H9 (cell line): ENCODE results near the gene ZC3H7B. TPM values are rescaled to one million over a fixed set of nuclear protein-coding genes. Genes with fewer than 3 reads are reported as not detected.

Source experiments
- DNase-seq: peaks from one replicate; pipeline ENCODE4 v3.0.0-alpha.2; 2017
- H2AFZ ChIP-seq: one replicate; pipeline ENCODE4 v1.6.1; 2013; ENCODE audit warnings: mild to moderate bottlenecking, low read length, control low read depth, moderate library complexity
- H2AK5ac ChIP-seq: 2 replicates; pipeline ENCODE4 v1.6.1; 2013; ENCODE audit warnings: low read length, control low read depth, mixed read lengths; ENCODE audit not compliant: insufficient read length
- H2BK120ac ChIP-seq: one replicate; pipeline ENCODE4 v1.6.1; 2013; ENCODE audit warnings: low read depth, mild to moderate bottlenecking, low read length, control low read depth, inconsistent platforms; ENCODE audit not compliant: poor library complexity, severe bottlenecking
- H2BK12ac ChIP-seq: 2 replicates; pipeline ENCODE4 v1.6.1; 2013; ENCODE audit warnings: low read length, control low read depth, mixed read lengths, low read depth; ENCODE audit not compliant: insufficient read length
- H2BK15ac ChIP-seq: 2 replicates; pipeline ENCODE4 v1.6.1; 2013; ENCODE audit warnings: low read depth, low read length, control low read depth
- H2BK20ac ChIP-seq: one replicate; pipeline ENCODE4 v1.6.1; 2013; ENCODE audit warnings: low read depth, mild to moderate bottlenecking, low read length, control low read depth, inconsistent platforms; ENCODE audit not compliant: poor library complexity, severe bottlenecking
- H2BK5ac ChIP-seq: 2 replicates; pipeline ENCODE4 v1.6.1; 2013; ENCODE audit warnings: low read length, control low read depth, mixed read lengths; ENCODE audit not compliant: insufficient read length
- H3K14ac ChIP-seq: 2 replicates; pipeline ENCODE4 v1.6.1; 2013; ENCODE audit warnings: low read length, control low read depth; ENCODE audit not compliant: insufficient read depth
- H3K18ac ChIP-seq: 2 replicates; pipeline ENCODE4 v1.6.1; 2013; ENCODE audit warnings: low read depth, mild to moderate bottlenecking, mixed read lengths, low read length, control low read depth; ENCODE audit not compliant: insufficient read length
- H3K23ac ChIP-seq: 2 replicates; pipeline ENCODE4 v1.6.1; 2013; ENCODE audit warnings: low read length, control low read depth, mixed read lengths, low read depth; ENCODE audit not compliant: insufficient read length
- H3K23me2 ChIP-seq: 2 replicates; pipeline ENCODE4 v1.6.1; 2013; ENCODE audit warnings: low read depth, mild to moderate bottlenecking, mixed read lengths, low read length, control low read depth; ENCODE audit not compliant: insufficient read length, poor library complexity, severe bottlenecking
- H3K27ac ChIP-seq: 2 replicates; pipeline ENCODE4 v1.5.1; 2013; ENCODE audit warnings: low read length, control low read depth, mixed read lengths, low read depth; ENCODE audit not compliant: insufficient read length
- H3K27me3 ChIP-seq: 2 replicates; pipeline ENCODE4 v1.6.1; 2013; ENCODE audit warnings: low read length, control low read depth, inconsistent platforms; ENCODE audit not compliant: insufficient read depth
- H3K4ac ChIP-seq: 2 replicates; pipeline ENCODE4 v1.6.1; 2013; ENCODE audit warnings: low read depth, mild to moderate bottlenecking, control low read depth, inconsistent platforms, low read length, moderate library complexity
- H3K4me1 ChIP-seq: 2 replicates; pipeline ENCODE4 v1.6.1; 2013; ENCODE audit warnings: low read length, control low read depth, inconsistent platforms; ENCODE audit not compliant: insufficient read depth
- H3K4me2 ChIP-seq: 2 replicates; pipeline ENCODE4 v1.6.1; 2013; ENCODE audit warnings: low read length, control low read depth, mixed read lengths; ENCODE audit not compliant: insufficient read length, insufficient read depth
- H3K56ac ChIP-seq: 2 replicates; pipeline ENCODE4 v1.6.1; 2013; ENCODE audit warnings: low read depth, mild to moderate bottlenecking, mixed read lengths, low read length, control low read depth; ENCODE audit not compliant: insufficient read length
- H3K79me1 ChIP-seq: 2 replicates; pipeline ENCODE4 v1.6.1; 2013; ENCODE audit warnings: low read depth, mild to moderate bottlenecking, moderate library complexity, low read length, control low read depth, inconsistent platforms; ENCODE audit not compliant: insufficient read depth, poor library complexity, severe bottlenecking
- H3K79me2 ChIP-seq: 2 replicates; pipeline ENCODE4 v1.6.1; 2013; ENCODE audit warnings: low read length, control low read depth, inconsistent platforms; ENCODE audit not compliant: insufficient read depth
- H3K9ac ChIP-seq: 2 replicates; pipeline ENCODE4 v1.6.1; 2013; ENCODE audit warnings: low read length, control low read depth, mixed read lengths; ENCODE audit not compliant: insufficient read length; ENCODE audit errors: extremely low read depth
- H3K9me3 ChIP-seq: one replicate; pipeline ENCODE4 v1.6.1; 2013; ENCODE audit warnings: low read depth, low read length, inconsistent platforms; ENCODE audit not compliant: control insufficient read depth
- H3T11ph ChIP-seq: one replicate; pipeline ENCODE4 v1.6.1; 2013; ENCODE audit warnings: mild to moderate bottlenecking, low read length, control low read depth, inconsistent platforms
- H4K20me1 ChIP-seq: one replicate; pipeline ENCODE4 v1.6.1; 2013; ENCODE audit not compliant: control insufficient read depth, insufficient read length, insufficient read depth
- H4K5ac ChIP-seq: 2 replicates; pipeline ENCODE4 v1.6.1; 2013; ENCODE audit warnings: low read depth, mild to moderate bottlenecking, mixed read lengths, low read length, control low read depth; ENCODE audit not compliant: insufficient read length
- H4K8ac ChIP-seq: replicated peaks from 2 replicates; pipeline ENCODE4 v1.6.1; 2013; ENCODE audit warnings: low read length, control low read depth, mixed read lengths, low read depth; ENCODE audit not compliant: insufficient read length
- H4K91ac ChIP-seq: 2 replicates; pipeline ENCODE4 v1.6.1; 2013; ENCODE audit warnings: low read depth, mild to moderate bottlenecking, moderate library complexity, mixed read lengths, low read length, control low read depth; ENCODE audit not compliant: insufficient read length
- H3K27ac Mint-ChIP-seq, 3 experiments: 2 replicates in 2 of 3; 3 replicates in 1 of 3; pipeline ENCODE4 v1.8.0; 2020 to 2021; ENCODE audit warnings: mixed read lengths in 3 of 3, mild to moderate bottlenecking in 1 of 3, moderate library complexity in 1 of 3
- H3K27me3 Mint-ChIP-seq: 2 replicates; pipeline ENCODE4 v1.8.0; 2021; ENCODE audit warnings: low read depth, mild to moderate bottlenecking, moderate library complexity, mixed read lengths
- H3K36me3 Mint-ChIP-seq, 3 experiments: 2 replicates in 2 of 3; 3 replicates in 1 of 3; pipeline ENCODE4 v1.8.0; 2020 to 2021; ENCODE audit warnings: low read depth in 3 of 3, mixed read lengths in 3 of 3; ENCODE audit not compliant: insufficient read depth in 1 of 3
- H3K4me1 Mint-ChIP-seq, 2 experiments: 2 replicates each; pipeline ENCODE4 v1.8.0; 2020; ENCODE audit warnings: mixed read lengths in 2 of 2
- H3K4me3 Mint-ChIP-seq, 2 experiments: 2 replicates in 1 of 2; 3 replicates in 1 of 2; pipeline ENCODE4 v1.8.0; 2020 to 2021; ENCODE audit warnings: mild to moderate bottlenecking in 2 of 2, mixed read lengths in 2 of 2, moderate library complexity in 1 of 2
- H3K9me3 Mint-ChIP-seq, 2 experiments: 2 replicates in 1 of 2; 3 replicates in 1 of 2; pipeline ENCODE4 v1.8.0; 2020; ENCODE audit warnings: mild to moderate bottlenecking in 2 of 2, mixed read lengths in 2 of 2, moderate library complexity in 1 of 2
- total RNA-seq: library from RNA; stranded (reverse); gene quantifications from 2 replicates; pipeline ENCODE4 v1.2.1, GENCODE V29; 2021
- TF ChIP-seq, protein P1 (sequence below): fragments of 200-600 bp; sonication (generic); conservative IDR thresholded peaks from 3 replicates; pipeline ENCODE4 v1.8.0; 2021; ENCODE audit warnings: antibody characterized with exemption, mild to moderate bottlenecking

ZC3H7B gene
- total RNA-seq, 1 experiment from 2014 or later, result 69.3 TPM

DNA sequence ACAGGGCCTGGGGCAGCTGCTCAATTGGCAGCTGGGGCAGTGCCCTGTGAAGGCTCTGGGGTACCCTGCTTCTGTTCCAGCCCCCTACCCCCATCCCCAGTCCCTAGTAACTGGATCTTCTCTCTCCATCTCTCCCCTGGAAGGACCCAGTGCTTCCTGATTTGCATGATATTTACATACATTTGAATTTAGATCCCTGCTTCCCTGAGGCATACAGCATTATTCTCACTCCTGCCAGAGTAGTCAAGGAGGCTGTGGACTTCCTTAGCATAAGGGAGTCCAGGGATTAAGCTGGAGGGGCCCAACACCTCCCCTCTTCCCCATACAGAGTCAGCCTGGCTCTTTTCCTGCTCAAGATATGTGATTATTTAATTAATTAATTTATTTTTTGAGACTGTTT is 105.1 kb downstream of the ZC3H7B start:
- Histone ChIP-seq H3K18ac (no peak overlapping the region), H3K9me3 (no peaks in the 10 kb centered on the region), H3K79me2 (no peaks in the 10 kb centered on the region), H3K27me3 (no peaks in the 10 kb centered on the region), H4K91ac (no peak overlapping the region), H3K56ac (no peak overlapping the region), H3K27ac (no peak overlapping the region), H3K4ac (no peak overlapping the region), H3K4me2 (no peak overlapping the region), H2AK5ac (no peak overlapping the region), H3K9ac (no peak overlapping the region), H4K8ac (no peak overlapping the region), H3K79me1 (no peaks in the 10 kb centered on the region), H2BK120ac (no peak overlapping the region), H3K14ac (no peak overlapping the region), H2BK12ac (no peak overlapping the region), H4K5ac (no peak overlapping the region), H2BK15ac (no peak overlapping the region), H4K20me1 (no peaks in the 10 kb centered on the region), H3K23me2 (no peaks in the 10 kb centered on the region), H3T11ph (no peak overlapping the region), H3K4me1 (no peaks in the 10 kb centered on the region), H2AFZ (no peak overlapping the region), H3K23ac (no peak overlapping the region), H2BK20ac (no peak overlapping the region), H2BK5ac (no peak overlapping the region)
- H3K36me3 Mint-ChIP-seq, result no peaks in the 10 kb centered on the region
- TF ChIP-seq, protein P1, sequence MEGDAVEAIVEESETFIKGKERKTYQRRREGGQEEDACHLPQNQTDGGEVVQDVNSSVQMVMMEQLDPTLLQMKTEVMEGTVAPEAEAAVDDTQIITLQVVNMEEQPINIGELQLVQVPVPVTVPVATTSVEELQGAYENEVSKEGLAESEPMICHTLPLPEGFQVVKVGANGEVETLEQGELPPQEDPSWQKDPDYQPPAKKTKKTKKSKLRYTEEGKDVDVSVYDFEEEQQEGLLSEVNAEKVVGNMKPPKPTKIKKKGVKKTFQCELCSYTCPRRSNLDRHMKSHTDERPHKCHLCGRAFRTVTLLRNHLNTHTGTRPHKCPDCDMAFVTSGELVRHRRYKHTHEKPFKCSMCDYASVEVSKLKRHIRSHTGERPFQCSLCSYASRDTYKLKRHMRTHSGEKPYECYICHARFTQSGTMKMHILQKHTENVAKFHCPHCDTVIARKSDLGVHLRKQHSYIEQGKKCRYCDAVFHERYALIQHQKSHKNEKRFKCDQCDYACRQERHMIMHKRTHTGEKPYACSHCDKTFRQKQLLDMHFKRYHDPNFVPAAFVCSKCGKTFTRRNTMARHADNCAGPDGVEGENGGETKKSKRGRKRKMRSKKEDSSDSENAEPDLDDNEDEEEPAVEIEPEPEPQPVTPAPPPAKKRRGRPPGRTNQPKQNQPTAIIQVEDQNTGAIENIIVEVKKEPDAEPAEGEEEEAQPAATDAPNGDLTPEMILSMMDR, result no peak
- H3K9me3 Mint-ChIP-seq, result no peaks in the 10 kb centered on the region
- peaks cover 8 to 12% of the 10 kb centered on the region in 2 experiments for H3K4me1 Mint-ChIP-seq
- peaks cover 1% of the 10 kb centered on the region for H3K27me3 Mint-ChIP-seq
- H3K27ac Mint-ChIP-seq, result no peak overlapping the region
- DNase-seq, result no peak
- no peak overlapping the region for H3K4me3 Mint-ChIP-seq
